A549 (cell line): ENCODE measurements around the gene CHST7. TPM values are rescaled to one million over a fixed set of nuclear protein-coding genes. Genes with fewer than 3 reads are reported as not detected.

ENCODE experiments used
- ATAC-seq, 2 experiments: fragments of 200-7000 bp in 1 of 2; fragments of >200 bp in 1 of 2; cut with Nextera tagmentation in 1 of 2; cut with Tn5 transposase in 1 of 2; 3 replicates each; pipeline versions ENCODE4 v1.8.0 to v1.9.1; 2018 to 2020; ENCODE audit warnings: mild to moderate bottlenecking in 1 of 2, moderate library complexity in 1 of 2
- CTCF ChIA-PET: fragments of 300-600 bp; sonication (Branson Sonifier 250); formaldehyde crosslinking; extraction: SDS; loops from one replicate; lab custom pipeline; 2021; ENCODE audit warnings: antibody characterized with exemption, inconsistent platforms; lab: Yijun Ruan, JAX
- POLR2A ChIA-PET: fragments of 350-600 bp; formaldehyde crosslinking; extraction: SDS; loops from one replicate; lab custom pipeline; 2021; ENCODE audit warnings: antibody characterized with exemption, inconsistent platforms; lab: Yijun Ruan, JAX
- DNase-seq, 2 experiments: peaks; one replicate each; pipeline versions ENCODE4 v3.0.0 to v3.0.0-alpha.2; 2011 to 2016; ENCODE audit warnings: low read depth in 1 of 2, low spot score in 1 of 2
- FAIRE-seq: peaks from 2 replicates; lab custom pipeline; 2011; peaks lifted over from hg19 to GRCh38; lab: Jason Lieb, UNC
- H3K27ac ChIP-seq, 2 experiments: fragments of >200 bp; sonication (Bioruptor Twin); formaldehyde crosslinking; 3 replicates each; pipeline ENCODE4 v1.5.1; 2016 to 2017
- H3K4me1 ChIP-seq: fragments of >200 bp; sonication (Bioruptor Twin); formaldehyde crosslinking; 3 replicates; pipeline ENCODE4 v1.6.1; 2016
- H3K4me2 ChIP-seq: fragments of >200 bp; sonication (Bioruptor Twin); formaldehyde crosslinking; 3 replicates; pipeline ENCODE4 v1.6.1; 2016
- H3K4me3 ChIP-seq: fragments of >200 bp; sonication (Bioruptor Twin); formaldehyde crosslinking; 3 replicates; pipeline ENCODE4 v1.5.1; 2016
- H3K9me3 ChIP-seq: fragments of >200 bp; sonication (Bioruptor Twin); formaldehyde crosslinking; 3 replicates; pipeline ENCODE4 v1.6.1; 2016
- BCL3 ChIP-seq: fragments of >200 bp; sonication (Bioruptor Twin); formaldehyde crosslinking; IDR thresholded peaks from 3 replicates; pipeline ENCODE4 v1.6.1; 2016
- BHLHE40 ChIP-seq: IDR thresholded peaks from 2 replicates; pipeline ENCODE4 v1.6.1; 2012; ENCODE audit warnings: low read depth, low read length, inconsistent platforms
- CBX2 ChIP-seq: fragments of 200-600 bp; sonication (generic); IDR thresholded peaks from 2 replicates; pipeline ENCODE4 v1.6.1; 2016; ENCODE audit warnings: low read depth, mild to moderate bottlenecking, borderline replicate concordance
- CBX8 ChIP-seq: fragments of 200-600 bp; sonication (generic); IDR thresholded peaks from 2 replicates; pipeline ENCODE4 v1.6.1; 2016
- EHF ChIP-seq: fragments of 250-450 bp; sonication (Bioruptor Pico); IDR thresholded peaks from 2 replicates; pipeline ENCODE4 v1.5.0; 2020; ENCODE audit warnings: mild to moderate bottlenecking
- ELK1 ChIP-seq: fragments of 150-350 bp; IDR thresholded peaks from 2 replicates; pipeline ENCODE4 v1.6.1; 2014; ENCODE audit warnings: low read depth, mild to moderate bottlenecking, low read length
- FOSL2 ChIP-seq, 2 experiments: fragments of 450-650 bp in 1 of 2; fragments of >200 bp in 1 of 2; sonication (Bioruptor Twin) in 1 of 2; formaldehyde crosslinking; IDR thresholded peaks; 2 replicates each; pipeline versions ENCODE4 v1.5.0 to v1.6.1; 2016 to 2020; ENCODE audit warnings: mild to moderate bottlenecking in 1 of 2, moderate library complexity in 1 of 2
- FOXS1 ChIP-seq: fragments of 250-450 bp; sonication (Bioruptor Pico); IDR thresholded peaks from 2 replicates; pipeline ENCODE4 v1.5.0; 2020; ENCODE audit warnings: mild to moderate bottlenecking, moderate library complexity
- HEYL ChIP-seq: fragments of 250-450 bp; sonication (Bioruptor Pico); IDR thresholded peaks from 2 replicates; pipeline ENCODE4 v1.8.0; 2021; ENCODE audit warnings: mild to moderate bottlenecking, moderate library complexity
- HOXA7 ChIP-seq: fragments of 250-450 bp; sonication (Bioruptor Pico); IDR thresholded peaks from 2 replicates; pipeline ENCODE4 v1.5.0; 2020; ENCODE audit warnings: mild to moderate bottlenecking, moderate library complexity
- MAFK ChIP-seq: fragments of 450-650 bp; IDR thresholded peaks from 2 replicates; pipeline ENCODE4 v1.6.1; 2014; ENCODE audit not compliant: partially characterized antibody
- MAX ChIP-seq: IDR thresholded peaks from 2 replicates; pipeline ENCODE4 v1.6.1; 2012
- NPAS2 ChIP-seq: fragments of 250-450 bp; sonication (Bioruptor Pico); IDR thresholded peaks from 2 replicates; pipeline ENCODE4 v1.8.0; 2022; ENCODE audit warnings: mild to moderate bottlenecking, moderate library complexity, borderline replicate concordance
- NR3C1 ChIP-seq: fragments of >200 bp; sonication (Bioruptor Twin); formaldehyde crosslinking; IDR thresholded peaks from 3 replicates; pipeline ENCODE4 v1.6.1; 2017
- PBX3 ChIP-seq: IDR thresholded peaks from 2 replicates; pipeline ENCODE4 v1.6.1; 2012
- POLR2A ChIP-seq: IDR thresholded peaks from 2 replicates; pipeline ENCODE4 v1.6.1; 2012; ENCODE audit warnings: mild to moderate bottlenecking, low read length
- POLR2AphosphoS2 ChIP-seq: conservative IDR thresholded peaks from 2 replicates; pipeline ENCODE4 v1.6.1; 2012; ENCODE audit warnings: low read length, improper control_type of control experiment, inconsistent platforms
- RAD21 ChIP-seq, 2 experiments: fragments of >200 bp in 1 of 2; sonication (Bioruptor Twin) in 1 of 2; formaldehyde crosslinking in 1 of 2; IDR thresholded peaks in 1 of 2; conservative IDR thresholded peaks in 1 of 2; 2 replicates in 1 of 2; 3 replicates in 1 of 2; pipeline ENCODE4 v1.6.1; 2012 to 2018; ENCODE audit warnings: inconsistent platforms in 1 of 2
- RCOR1 ChIP-seq: fragments of 150-350 bp; IDR thresholded peaks from 2 replicates; pipeline ENCODE4 v1.6.1; 2014; ENCODE audit warnings: antibody characterized with exemption, low read length, low read depth
- RNF2 ChIP-seq: fragments of 200-600 bp; sonication (generic); IDR thresholded peaks from 2 replicates; pipeline ENCODE4 v1.6.1; 2016; ENCODE audit warnings: low read depth, mild to moderate bottlenecking, antibody characterized with exemption, moderate library complexity, borderline replicate concordance
- TP53 ChIP-seq: fragments of 250-450 bp; sonication (Bioruptor Pico); IDR thresholded peaks from 2 replicates; pipeline ENCODE4 v1.5.0; 2021; ENCODE audit warnings: mild to moderate bottlenecking, moderate library complexity
- ZSCAN20 ChIP-seq: fragments of 250-450 bp; sonication (Bioruptor Pico); IDR thresholded peaks from 2 replicates; pipeline ENCODE4 v1.8.0; 2022; ENCODE audit warnings: mild to moderate bottlenecking, moderate library complexity
- WGBS: methylation state at CpG from one replicate; pipeline ENCODE4 v1.1.6; 2017; ENCODE audit errors: missing lambda C conversion rate; 5-methylcytosine and 5-hydroxymethylcytosine counted together
- polyA plus RNA-seq, 4 experiments: library from polyadenylated mRNA; depleted of rRNA in 3 of 4; stranded (reverse); fragments of >200 nt; fragmentation: RNase III in 1 of 4; extraction: RNeasy Plus Mini Kit Qiagen cat#74134 plus additional on column Dnase treatment in 1 of 4; gene quantifications; 2 replicates in 3 of 4; 3 replicates in 1 of 4; pipeline ENCODE4 v1.2.3, GENCODE V29; 2011 to 2017

Gene CHST7
- polyA plus RNA-seq, 2 of the 4 experiments (the other 2 are of a cell fraction), result 6.5 to 18.8 TPM

- TF ChIP-seq ELK1 (no peak), POLR2A (no peak), NR3C1 (no peak), ZSCAN20 (no peak)
Measured at GRCh38 chrX:46597208-46597607, 23.6 kb downstream of the CHST7 start (continued).

- no peak overlapping the region for H3K4me2 ChIP-seq
- 87% methylated on average over 5 of the region's 6 CpGs for WGBS
- FAIRE-seq (no peak), DNase-seq (no peak), ATAC-seq (no peak)
- no peak for TF ChIP-seq RAD21 (conservative IDR thresholded peaks at IDR 0.05 in 1 of 2, IDR thresholded peaks at IDR 0.05 in 1 of 2)
- H3K4me3 ChIP-seq, result no peak overlapping the region
- peaks cover 20% of the 10 kb centered on the region for H3K4me1 ChIP-seq
- CTCF ChIA-PET, result interaction anchor here (0.9 to 1.9 kb wide), 2 partner anchors 13 to 43 kb away, joined by 4 read pairs; no protein-coding TSS in a partner anchor
- POLR2A ChIA-PET, result no interaction called here
- H3K9me3 ChIP-seq, result no peaks in the 10 kb centered on the region
- no peak overlapping the region for H3K27ac ChIP-seq
Measured at GRCh38 chrX:46597771-46598170, 24.2 kb downstream of the CHST7 start.

- WGBS, result 68% methylated on average over 1 of the region's 1 CpG
- ChIA-PET POLR2A (no interaction called here), CTCF (interaction anchor here (0.6 kb wide), 1 partner anchor 426 kb away, joined by 3 read pairs; no protein-coding TSS in a partner anchor)
- FAIRE-seq (no peak), ATAC-seq (no peak), DNase-seq (no peak)
- Histone ChIP-seq H3K27ac (no peak overlapping the region), H3K4me3 (no peak overlapping the region), H3K4me1 (peaks cover 7% of the 10 kb centered on the region; the same call in 1 of the 3 replicates), H3K9me3 (no peaks in the 10 kb centered on the region), H3K4me2 (no peak overlapping the region)
- TF ChIP-seq BHLHE40 (no peak), RCOR1 (no peak), MAFK (no peak), HOXA7 (CRISPR knock-in tag) (no peak), RNF2 (no peak), TP53 (no peak), FOXS1 (CRISPR knock-in tag) (no peak)
Measured at GRCh38 chrX:46599051-46599560, 25.5 kb downstream of the CHST7 start.

- no peak for DNase-seq
- no peak overlapping the region for H3K4me2 ChIP-seq
- no peak for ATAC-seq
- no peaks in the 10 kb centered on the region for H3K9me3 ChIP-seq
- no peak overlapping the region for H3K27ac ChIP-seq
- peaks cover 5% of the 10 kb centered on the region; the same call in 1 of the 3 replicates for H3K4me1 ChIP-seq
- FAIRE-seq, result no peak
- H3K4me3 ChIP-seq, result no peak overlapping the region
- WGBS, result 79% methylated on average over 6 of the region's 6 CpGs
- ChIA-PET CTCF (interaction anchor here (1.0 kb wide), 1 partner anchor 9 kb away, joined by 3 read pairs; no protein-coding TSS in a partner anchor), POLR2A (no interaction called here)
- TF ChIP-seq CBX2 (no peak), BCL3 (no peak), MAX (no peak), HEYL (CRISPR knock-in tag) (no peak), BHLHE40 (no peak), FOSL2 (IDR thresholded peaks at IDR 0.05) (no peak), FOSL2 (CRISPR knock-in tag; IDR thresholded peaks at IDR 0.05) (no peak), EHF (CRISPR knock-in tag) (no peak), CBX8 (no peak), POLR2AphosphoS2 (no peak), PBX3 (no peak), NPAS2 (CRISPR knock-in tag) (no peak), FOXS1 (CRISPR knock-in tag) (no peak), RAD21 (conservative IDR thresholded peaks at IDR 0.05 in 1 of 2, IDR thresholded peaks at IDR 0.05 in 1 of 2) (no peak)
Measured at GRCh38 chrX:46601283-46601682, 27.7 kb downstream of the CHST7 start.
